HAP-1 (cell line): ENCODE data around the gene PIEZO1.
A peak's percentile ranks its signal among the peaks of the same experiment; 100 is the strongest.
"Not testable (repeated sequence)": the region's sequence is repeated elsewhere in the genome, so short reads cannot be mapped to it uniquely, and the experiment has no call there.

Experiments
- DNase-seq, 2 experiments: peaks; one replicate each; pipeline ENCODE4 v3.0.0-alpha.2; 2016 to 2020; ENCODE audit warnings: low spot score in 2 of 2
- H3K27me3 ChIP-seq: fragments of 250-450 bp; sonication (Bioruptor Pico); 2 replicates; pipeline ENCODE4 v1.5.1; 2020; ENCODE audit warnings: low read depth, mild to moderate bottlenecking, moderate library complexity
- H3K36me3 ChIP-seq: fragments of 250-450 bp; sonication (Bioruptor Pico); replicated peaks from 2 replicates; pipeline ENCODE4 v1.5.1; 2020; ENCODE audit warnings: mild to moderate bottlenecking
- H3K4me1 ChIP-seq: fragments of 250-450 bp; sonication (Bioruptor Pico); 2 replicates; pipeline ENCODE4 v1.5.1; 2020; ENCODE audit warnings: mild to moderate bottlenecking
- H3K4me3 ChIP-seq: fragments of 250-450 bp; sonication (Bioruptor Pico); 2 replicates; pipeline ENCODE4 v1.5.1; 2020; ENCODE audit warnings: mild to moderate bottlenecking, moderate library complexity
- H3K9me3 ChIP-seq: fragments of 250-450 bp; sonication (Bioruptor Pico); 2 replicates; pipeline ENCODE4 v1.5.1; 2020; ENCODE audit warnings: mild to moderate bottlenecking, moderate library complexity
- in situ Hi-C: fragments of 300-500 bp; cut with MboI; formaldehyde crosslinking; loops from 3 replicates; pipeline ENCODE4 v1.14.3; 2020; ENCODE audit warnings: low sequenced_read_pairs, inconsistent platforms, mixed read lengths

The PIEZO1 gene, protein sequence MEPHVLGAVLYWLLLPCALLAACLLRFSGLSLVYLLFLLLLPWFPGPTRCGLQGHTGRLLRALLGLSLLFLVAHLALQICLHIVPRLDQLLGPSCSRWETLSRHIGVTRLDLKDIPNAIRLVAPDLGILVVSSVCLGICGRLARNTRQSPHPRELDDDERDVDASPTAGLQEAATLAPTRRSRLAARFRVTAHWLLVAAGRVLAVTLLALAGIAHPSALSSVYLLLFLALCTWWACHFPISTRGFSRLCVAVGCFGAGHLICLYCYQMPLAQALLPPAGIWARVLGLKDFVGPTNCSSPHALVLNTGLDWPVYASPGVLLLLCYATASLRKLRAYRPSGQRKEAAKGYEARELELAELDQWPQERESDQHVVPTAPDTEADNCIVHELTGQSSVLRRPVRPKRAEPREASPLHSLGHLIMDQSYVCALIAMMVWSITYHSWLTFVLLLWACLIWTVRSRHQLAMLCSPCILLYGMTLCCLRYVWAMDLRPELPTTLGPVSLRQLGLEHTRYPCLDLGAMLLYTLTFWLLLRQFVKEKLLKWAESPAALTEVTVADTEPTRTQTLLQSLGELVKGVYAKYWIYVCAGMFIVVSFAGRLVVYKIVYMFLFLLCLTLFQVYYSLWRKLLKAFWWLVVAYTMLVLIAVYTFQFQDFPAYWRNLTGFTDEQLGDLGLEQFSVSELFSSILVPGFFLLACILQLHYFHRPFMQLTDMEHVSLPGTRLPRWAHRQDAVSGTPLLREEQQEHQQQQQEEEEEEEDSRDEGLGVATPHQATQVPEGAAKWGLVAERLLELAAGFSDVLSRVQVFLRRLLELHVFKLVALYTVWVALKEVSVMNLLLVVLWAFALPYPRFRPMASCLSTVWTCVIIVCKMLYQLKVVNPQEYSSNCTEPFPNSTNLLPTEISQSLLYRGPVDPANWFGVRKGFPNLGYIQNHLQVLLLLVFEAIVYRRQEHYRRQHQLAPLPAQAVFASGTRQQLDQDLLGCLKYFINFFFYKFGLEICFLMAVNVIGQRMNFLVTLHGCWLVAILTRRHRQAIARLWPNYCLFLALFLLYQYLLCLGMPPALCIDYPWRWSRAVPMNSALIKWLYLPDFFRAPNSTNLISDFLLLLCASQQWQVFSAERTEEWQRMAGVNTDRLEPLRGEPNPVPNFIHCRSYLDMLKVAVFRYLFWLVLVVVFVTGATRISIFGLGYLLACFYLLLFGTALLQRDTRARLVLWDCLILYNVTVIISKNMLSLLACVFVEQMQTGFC (N-terminal part only)

DNA sequence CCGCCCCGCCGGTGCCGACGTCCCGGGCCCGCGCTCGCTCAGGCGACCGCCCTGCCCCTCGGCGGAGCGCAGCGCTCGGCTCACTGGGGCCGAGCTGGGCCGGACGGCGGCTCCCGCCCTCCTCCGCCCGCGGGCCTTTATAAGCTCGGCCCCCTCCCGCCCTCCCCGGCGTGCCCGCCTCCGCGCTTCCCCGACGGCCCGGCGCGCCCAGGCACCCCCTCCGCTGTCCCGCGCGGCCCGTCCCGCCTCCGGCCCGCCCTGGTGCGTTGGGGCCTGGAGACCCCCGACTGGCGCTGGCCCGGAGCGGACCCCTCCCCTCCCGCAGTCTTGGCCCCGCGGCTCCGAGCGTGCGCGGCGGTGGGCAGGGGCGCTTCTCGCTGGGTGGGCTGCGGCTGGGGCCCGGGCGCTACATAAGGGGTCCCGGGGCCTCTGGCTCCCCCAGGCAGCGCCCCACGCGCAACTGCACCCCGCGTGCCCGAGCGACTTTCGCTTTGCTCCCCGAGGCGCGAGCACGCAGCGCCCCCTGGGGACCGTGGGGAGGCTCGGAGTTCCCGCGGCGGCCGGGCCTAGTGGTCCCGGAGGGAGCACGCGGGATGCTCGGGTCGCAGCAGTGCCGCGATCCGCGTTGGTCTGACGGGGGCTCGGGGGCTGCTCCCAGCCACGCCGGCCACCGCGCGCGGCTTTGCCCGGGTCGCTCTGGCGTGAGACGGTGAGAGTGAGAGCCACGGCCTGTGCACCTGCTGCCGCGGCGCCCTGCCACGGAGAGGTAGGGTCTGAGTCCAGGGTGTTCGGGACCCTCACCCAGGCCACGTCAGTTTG lies at the start of gene PIEZO1:
TSS of gene PIEZO1 (minus strand) at position 115 of the 819 bp plus-strand sequence. CDS start 256 bp downstream, outside the sequence.
- Histone ChIP-seq H3K9me3 (no peaks in the 10 kb centered on the region), H3K36me3 (peaks cover 9% of the 10 kb centered on the region), H3K4me3 (peak within 1 kb of the TSS; percentile 62), H3K4me1 (peaks cover 12% of the 10 kb centered on the region), H3K27me3 (no peaks in the 10 kb centered on the region)
- in situ Hi-C loops: no loop called here
- DNase-seq: peak; percentile 35 to 78

DNA sequence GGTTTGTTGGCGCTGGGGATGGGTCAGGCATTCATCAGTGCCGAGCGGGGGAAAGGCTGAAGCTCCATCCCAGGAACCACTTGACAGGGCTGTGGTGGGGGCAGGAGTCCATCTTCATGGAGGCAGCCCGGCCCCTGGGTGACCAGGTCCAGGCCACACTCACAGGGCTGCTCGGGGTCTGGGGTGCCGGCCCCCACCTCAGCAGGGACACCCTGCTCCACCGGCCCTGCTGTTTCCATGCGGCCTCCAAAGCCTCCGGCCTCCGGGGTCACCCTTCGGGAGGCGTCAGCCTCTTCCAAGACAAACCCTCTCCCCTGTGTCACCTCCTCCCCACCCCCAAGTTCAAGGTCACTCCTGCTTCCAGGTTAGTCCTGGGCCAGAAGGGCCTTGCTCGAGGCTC lies 49.6 kb upstream of the PIEZO1 start:
- H3K27me3 ChIP-seq: no peaks in the 10 kb centered on the region
- no peaks in the 10 kb centered on the region for H3K4me1 ChIP-seq
- H3K4me3 ChIP-seq: no peak overlapping the region
- in situ Hi-C loops: no loop called here
- no peak for DNase-seq
- no peaks in the 10 kb centered on the region for H3K9me3 ChIP-seq
- no peaks in the 10 kb centered on the region for H3K36me3 ChIP-seq

DNA sequence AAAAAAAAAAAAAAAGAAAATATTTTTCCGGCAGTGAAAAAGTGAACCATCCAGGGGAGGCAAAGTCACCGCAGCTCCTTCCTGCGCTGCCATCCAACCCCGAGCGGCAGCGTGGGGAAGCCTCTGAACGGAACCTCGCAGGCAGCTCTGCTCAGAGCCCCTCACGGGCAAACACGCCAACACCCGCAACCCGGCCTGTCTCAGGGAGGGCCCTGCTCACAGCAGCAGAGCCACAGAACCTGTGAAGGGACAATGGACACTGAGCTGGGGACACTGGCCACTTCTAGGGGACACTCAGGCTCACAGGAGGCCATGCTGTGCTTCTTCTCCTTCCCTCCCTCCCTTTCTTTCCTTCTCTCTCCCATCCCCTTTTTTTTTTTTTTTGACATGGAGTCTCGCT lies 48.1 kb upstream of the PIEZO1 start:
- no peaks in the 10 kb centered on the region for H3K36me3 ChIP-seq
- H3K27me3 ChIP-seq: no peaks in the 10 kb centered on the region
- in situ Hi-C loops: no loop called here
- H3K9me3 ChIP-seq: no peaks in the 10 kb centered on the region
- H3K4me1 ChIP-seq: no peaks in the 10 kb centered on the region
- H3K4me3 ChIP-seq: no peak overlapping the region
- DNase-seq: no peak

DNA sequence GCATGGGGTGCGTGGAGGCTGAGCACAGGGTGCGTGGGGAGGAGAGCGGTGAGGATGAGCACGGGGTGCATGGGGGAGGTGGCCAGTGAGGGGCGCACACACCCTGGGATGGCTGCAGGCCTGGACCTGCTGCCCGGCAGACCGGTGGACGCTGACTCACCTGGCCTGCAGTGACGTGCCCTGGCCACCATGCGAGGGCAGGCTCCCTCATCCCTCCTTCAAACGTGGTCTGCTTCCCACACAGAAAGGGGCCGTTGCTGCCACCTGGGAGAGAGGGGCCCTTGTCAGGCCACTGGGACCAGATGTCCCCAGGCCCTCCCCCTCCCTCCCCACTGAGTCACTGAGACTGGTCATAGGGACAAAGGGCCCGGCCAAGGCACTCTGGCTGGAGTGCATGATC lies 46.8 kb upstream of the PIEZO1 start:
- Histone ChIP-seq H3K9me3 (no peaks in the 10 kb centered on the region), H3K36me3 (no peaks in the 10 kb centered on the region), H3K27me3 (no peaks in the 10 kb centered on the region), H3K4me3 (no peak overlapping the region), H3K4me1 (no peaks in the 10 kb centered on the region)
- in situ Hi-C loops: no loop called here
- no peak for DNase-seq

DNA sequence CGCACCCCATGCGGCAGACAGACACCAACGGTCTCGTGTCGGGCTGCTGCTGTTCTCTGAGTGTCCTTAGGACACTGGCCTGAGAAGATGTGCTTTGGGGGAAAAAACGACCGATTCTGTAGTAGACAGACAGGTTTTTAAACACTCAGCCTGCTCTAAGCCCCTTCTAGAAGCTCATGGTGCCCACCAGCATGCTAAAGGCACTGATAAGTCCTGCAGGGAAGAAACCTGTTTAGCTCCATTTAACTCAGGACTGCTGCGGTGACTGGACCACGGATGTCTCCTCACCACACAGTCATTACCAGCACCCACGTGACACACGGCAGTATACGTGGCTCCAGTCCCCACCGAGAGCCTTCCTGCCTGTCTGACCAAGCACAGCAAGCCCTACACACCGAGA lies 45.8 kb upstream of the PIEZO1 start:
- Histone ChIP-seq H3K9me3 (no peaks in the 10 kb centered on the region), H3K4me1 (no peaks in the 10 kb centered on the region), H3K36me3 (no peaks in the 10 kb centered on the region), H3K4me3 (no peak overlapping the region), H3K27me3 (no peaks in the 10 kb centered on the region)
- DNase-seq: no peak
- in situ Hi-C loops: no loop called here

DNA sequence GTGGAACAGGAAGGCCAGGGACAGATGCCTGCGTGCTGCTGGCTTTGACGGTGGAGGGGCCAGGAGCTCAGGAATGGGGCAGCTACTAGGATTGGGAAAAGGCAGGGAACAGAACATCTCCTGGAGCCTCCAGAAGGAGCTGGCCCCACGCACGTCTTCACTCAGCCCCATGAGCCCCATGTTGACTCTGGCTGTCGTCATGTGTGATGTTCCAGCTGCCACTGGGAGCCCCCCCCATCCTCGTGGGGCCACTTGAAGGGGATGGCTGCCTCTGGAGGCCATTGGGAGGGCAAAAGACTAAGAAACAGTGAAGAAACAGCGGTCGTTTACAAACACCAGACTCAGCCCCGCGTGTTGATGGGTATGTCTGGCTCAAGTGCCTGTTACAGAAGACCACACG lies 45.2 kb upstream of the PIEZO1 start:
- Histone ChIP-seq H3K4me3 (no peak overlapping the region), H3K36me3 (no peaks in the 10 kb centered on the region), H3K9me3 (no peaks in the 10 kb centered on the region), H3K27me3 (no peaks in the 10 kb centered on the region), H3K4me1 (no peaks in the 10 kb centered on the region)
- in situ Hi-C loops: no loop called here
- no peak for DNase-seq

DNA sequence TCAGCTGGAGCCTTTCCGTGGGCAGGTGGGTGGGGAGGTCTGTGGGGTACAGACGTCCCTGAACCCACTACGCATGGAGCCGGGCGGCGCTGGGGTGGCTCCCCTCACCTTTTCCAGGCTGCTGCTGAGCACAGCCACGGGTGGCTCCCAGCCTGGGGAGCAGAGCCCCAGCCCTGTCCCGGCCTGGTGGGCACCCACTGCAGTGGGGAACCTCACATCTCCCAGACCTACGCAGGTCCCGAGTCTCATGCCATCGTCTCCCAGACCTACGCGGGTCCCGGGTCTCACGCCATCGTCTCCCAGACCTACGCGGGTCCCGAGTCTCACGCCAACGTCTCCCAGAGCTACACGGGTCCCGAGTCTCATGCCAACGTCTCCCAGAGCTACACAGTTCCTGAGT lies 43.7 kb upstream of the PIEZO1 start:
- no peaks in the 10 kb centered on the region for H3K36me3 ChIP-seq
- no peaks in the 10 kb centered on the region for H3K27me3 ChIP-seq
- H3K4me1 ChIP-seq: no peaks in the 10 kb centered on the region
- no peak for DNase-seq
- in situ Hi-C loops: no loop called here
- no peaks in the 10 kb centered on the region for H3K9me3 ChIP-seq
- no peak overlapping the region for H3K4me3 ChIP-seq

DNA sequence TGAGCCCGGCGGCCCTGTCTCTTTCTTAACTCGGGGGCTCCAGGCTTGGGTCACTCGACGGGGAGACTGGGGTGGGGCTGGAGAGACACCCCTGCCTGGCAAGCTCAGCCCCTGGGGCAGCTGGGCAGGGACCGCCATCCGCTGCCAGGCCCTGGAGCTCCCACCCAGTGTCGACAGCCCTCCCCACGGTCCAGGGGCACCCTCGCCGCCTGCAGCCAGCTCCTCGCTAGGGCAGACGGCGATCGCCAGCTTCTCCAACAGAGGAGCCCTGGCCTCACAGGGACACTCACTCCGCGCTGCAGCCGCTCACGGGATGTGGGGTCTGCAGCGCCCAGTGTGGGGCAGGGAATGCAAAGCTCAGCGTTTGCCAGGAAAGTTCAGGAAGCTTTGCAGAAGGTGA lies 42.7 kb upstream of the PIEZO1 start:
- in situ Hi-C loops: no loop called here
- Histone ChIP-seq H3K4me3 (no peak overlapping the region), H3K9me3 (no peaks in the 10 kb centered on the region), H3K27me3 (no peaks in the 10 kb centered on the region), H3K4me1 (no peaks in the 10 kb centered on the region), H3K36me3 (no peaks in the 10 kb centered on the region)
- no peak for DNase-seq

DNA sequence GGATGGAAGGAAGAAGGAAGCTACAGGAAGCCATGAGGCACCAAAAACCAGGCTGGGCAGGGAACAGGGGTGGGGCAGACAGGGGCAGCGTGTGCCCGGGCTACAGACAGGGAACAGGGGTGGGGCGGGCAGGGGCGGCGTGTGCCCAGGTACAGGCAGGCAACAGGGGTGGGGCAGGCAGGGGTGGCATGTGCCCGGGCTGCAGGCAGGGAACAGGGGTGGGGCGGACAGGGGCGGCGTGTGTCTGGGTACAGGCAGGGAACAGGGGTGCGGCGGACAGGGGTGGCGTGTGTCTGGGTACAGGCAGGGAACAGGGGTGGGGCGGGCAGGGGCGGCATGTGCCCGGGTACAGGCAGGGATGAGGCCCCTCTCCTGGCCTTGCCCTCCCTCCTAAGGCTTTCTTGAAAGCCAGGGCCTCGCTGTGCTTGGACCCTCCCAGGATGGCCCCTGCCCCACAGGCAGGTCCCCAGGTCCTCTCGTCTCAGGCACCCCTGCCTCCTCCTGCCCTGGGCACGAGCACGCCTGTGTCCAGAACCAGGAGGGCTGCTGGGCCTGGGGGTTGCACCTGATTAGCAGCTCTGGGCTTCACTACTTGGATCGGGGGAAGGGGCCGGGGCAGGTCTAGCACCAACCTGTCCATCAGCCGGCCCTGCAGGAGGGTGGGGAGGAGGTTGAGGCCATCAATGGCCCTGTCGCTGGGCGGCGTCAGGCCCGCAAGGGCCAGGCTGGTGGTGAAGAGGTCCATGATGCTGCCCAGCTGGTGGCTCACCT lies 41.2 kb upstream of the PIEZO1 start:
- in situ Hi-C loops: no loop called here
- H3K4me1 ChIP-seq: no peaks in the 10 kb centered on the region
- DNase-seq: no peak
- no peaks in the 10 kb centered on the region for H3K27me3 ChIP-seq
- H3K4me3 ChIP-seq: no peak overlapping the region
- H3K9me3 ChIP-seq: no peaks in the 10 kb centered on the region
- H3K36me3 ChIP-seq: no peaks in the 10 kb centered on the region

DNA sequence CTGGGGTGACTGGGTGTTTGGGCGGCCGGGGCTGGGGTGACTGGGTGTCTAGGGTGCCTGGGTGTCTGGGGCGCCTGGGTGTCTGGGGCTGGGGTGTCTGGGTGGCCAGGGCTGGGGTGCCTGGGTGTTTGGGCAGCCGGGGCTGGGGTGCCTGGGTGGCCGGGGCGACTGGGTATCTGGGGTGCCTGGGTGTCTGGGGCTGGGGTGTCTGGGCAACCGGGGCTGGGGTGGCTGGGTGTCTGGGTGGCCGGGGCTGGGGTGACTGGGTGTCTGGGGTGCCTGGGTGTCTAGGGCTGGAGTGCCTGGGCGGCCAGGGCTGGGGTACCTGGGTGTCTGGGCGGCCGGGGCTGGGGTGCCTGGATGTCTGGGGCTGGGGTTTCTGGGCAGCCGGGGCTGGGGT lies 40.1 kb upstream of the PIEZO1 start:
- in situ Hi-C loops: no loop called here
- no peaks in the 10 kb centered on the region for H3K4me1 ChIP-seq
- no peaks in the 10 kb centered on the region for H3K36me3 ChIP-seq
- DNase-seq: no peak
- no peak overlapping the region for H3K4me3 ChIP-seq
- no peaks in the 10 kb centered on the region for H3K9me3 ChIP-seq
- H3K27me3 ChIP-seq: no peaks in the 10 kb centered on the region

DNA sequence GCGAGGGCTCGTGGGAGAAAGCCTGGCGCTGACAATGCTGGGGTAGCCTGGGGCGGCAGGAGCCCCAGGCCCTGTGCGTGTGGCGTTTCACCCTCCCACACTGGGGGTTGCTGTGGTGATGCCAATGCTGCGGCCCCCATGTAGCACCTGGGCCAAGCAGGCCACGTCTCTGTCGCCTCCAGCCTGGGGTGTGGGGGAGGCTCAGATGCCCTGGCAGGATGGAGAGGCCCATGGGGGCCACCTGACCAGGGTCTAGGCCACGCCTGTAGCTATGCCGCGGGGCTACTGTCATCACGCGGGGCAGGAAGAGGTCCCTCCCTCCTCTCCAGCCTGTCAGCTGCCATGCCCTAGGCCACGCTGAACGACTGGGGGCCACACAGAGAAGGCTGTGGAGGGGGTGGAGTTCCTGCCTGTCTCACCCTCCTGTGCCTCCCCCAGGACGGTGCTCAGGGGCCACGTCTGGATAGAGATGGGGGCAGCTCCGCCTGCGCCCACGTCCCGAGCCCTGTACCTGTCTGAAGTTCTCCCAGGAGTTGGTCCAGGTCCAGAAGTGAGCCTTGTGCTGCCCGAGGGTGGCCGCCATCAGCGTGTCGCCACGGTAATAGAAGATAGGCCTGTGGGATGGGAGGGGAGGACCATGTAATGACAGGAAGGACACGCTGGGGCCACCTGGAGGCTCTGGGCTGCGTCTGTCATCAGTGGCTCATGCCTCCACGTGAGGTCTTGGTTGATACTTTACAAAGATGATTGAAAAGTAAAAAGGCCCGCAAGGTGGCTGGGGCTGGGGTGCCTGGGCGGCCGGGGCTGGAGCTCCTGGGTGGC lies 39.4 kb upstream of the PIEZO1 start:
- Histone ChIP-seq H3K9me3 (no peaks in the 10 kb centered on the region), H3K4me3 (no peak overlapping the region), H3K27me3 (no peaks in the 10 kb centered on the region), H3K4me1 (no peaks in the 10 kb centered on the region), H3K36me3 (no peaks in the 10 kb centered on the region)
- DNase-seq: no peak
- in situ Hi-C loops: loop anchor here (25.0 kb wide), 1 partner anchor 738 kb away; the partner anchor contains the start of gene RPL13

DNA sequence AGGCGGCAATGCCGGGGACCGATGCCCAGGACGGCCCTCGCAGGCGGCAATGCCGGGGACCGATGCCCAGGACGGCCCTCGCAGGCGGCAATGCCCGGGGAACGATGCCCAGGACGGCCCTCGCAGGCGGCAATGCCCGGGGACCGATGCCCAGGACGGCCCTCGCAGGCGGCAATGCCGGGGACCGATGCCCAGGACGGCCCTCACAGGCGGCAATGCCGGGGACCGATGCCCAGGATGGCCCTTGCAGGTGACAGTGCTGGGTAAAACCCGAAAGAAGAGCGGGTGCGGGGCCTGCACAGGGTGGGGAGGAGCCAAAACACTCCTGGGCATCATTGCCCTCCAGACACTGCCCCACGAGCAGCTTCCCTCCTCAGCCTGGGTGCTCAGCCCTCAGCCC lies 38.6 kb upstream of the PIEZO1 start:
- not testable (repeated sequence) for H3K27me3 ChIP-seq, H3K4me1 ChIP-seq, DNase-seq, H3K9me3 ChIP-seq, H3K4me3 ChIP-seq, H3K36me3 ChIP-seq
- in situ Hi-C loops: loop anchor here (25.0 kb wide), 1 partner anchor 739 kb away; the partner anchor contains the start of gene RPL13
